ENCODE results near the gene LIM2. TPM values are rescaled to one million over a fixed set of nuclear protein-coding genes. Genes with fewer than 3 reads are reported as not detected.

The LIM2 gene
- total and polyA plus RNA-seq, 9 of the 15 experiments (the other 6 are each of a cell fraction or from before 2014, with no cell fraction given), result 0.07 to 0.45 (median 0.18) TPM; not detected in 4

DNA sequence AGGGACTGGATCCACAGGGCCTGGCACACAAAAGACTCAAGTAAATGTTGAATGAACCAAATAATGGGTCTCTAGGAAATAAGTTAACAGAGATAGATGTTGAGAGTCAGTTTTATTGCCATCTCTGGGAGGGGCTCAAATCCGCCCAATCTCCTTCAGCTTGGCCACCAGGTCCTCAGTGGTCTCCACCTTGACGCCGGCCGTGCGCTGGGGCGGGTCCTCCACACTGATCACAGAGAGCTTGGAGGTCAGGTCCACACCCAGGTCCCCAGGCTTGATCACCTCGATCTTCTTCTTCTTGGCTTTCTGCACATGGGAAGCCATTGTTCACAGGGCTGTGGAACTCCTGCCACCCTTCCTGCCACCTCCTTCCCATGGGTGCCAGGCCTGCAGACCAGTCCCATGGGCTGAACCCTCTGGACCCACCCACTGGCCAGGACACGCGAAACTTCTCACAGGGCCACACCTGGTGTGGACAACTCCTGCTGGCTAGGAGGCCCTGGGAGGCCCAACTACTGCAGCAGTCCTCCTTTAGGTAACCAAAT, 42.6 kb downstream of the LIM2 start:
- intact Hi-C loops (cut with micrococcal nuclease), result no loop called here
- BruUV-seq (replicated peaks), result no TSS peak
- DNase-seq (ENCODE audit: extremely low read depth in 1 of 4, low spot score in 3 of 4) (no peak), FAIRE-seq (no peak), ATAC-seq (no peak)
- no peaks in the 10 kb centered on the region for H3K27me3 ChIP-seq (ENCODE audit: control insufficient read depth in 2 of 2, insufficient read depth in 2 of 2, low read length in 2 of 2)
- 91% methylated on average over 9 of the region's 9 CpGs for WGBS (ENCODE audit: insufficient coverage, low coverage, missing lambda C conversion rate)
- no peak overlapping the region for H3K27ac ChIP-seq (ENCODE audit: extremely low read depth, low read depth, low read length)
- TF ChIP-seq POLR2G (IDR thresholded peaks at IDR 0.05; ENCODE audit: low read depth, low read length) (peak; percentile 50; the same call in 1 of the 2 replicates), XRCC5 (IDR thresholded peaks at IDR 0.05; ENCODE audit: low read depth, low read length) (no peak), POLR2A (conservative IDR thresholded peaks at IDR 0.05) (0 out of 2 replicates have a peak, but pooled peaks have one; percentile 23), RBFOX2 (IDR thresholded peaks at IDR 0.05; ENCODE audit: low read depth, low read length) (0 out of 2 replicates have a peak, but pooled peaks have one; percentile 21)
- TF ChIP-seq, protein P1, sequence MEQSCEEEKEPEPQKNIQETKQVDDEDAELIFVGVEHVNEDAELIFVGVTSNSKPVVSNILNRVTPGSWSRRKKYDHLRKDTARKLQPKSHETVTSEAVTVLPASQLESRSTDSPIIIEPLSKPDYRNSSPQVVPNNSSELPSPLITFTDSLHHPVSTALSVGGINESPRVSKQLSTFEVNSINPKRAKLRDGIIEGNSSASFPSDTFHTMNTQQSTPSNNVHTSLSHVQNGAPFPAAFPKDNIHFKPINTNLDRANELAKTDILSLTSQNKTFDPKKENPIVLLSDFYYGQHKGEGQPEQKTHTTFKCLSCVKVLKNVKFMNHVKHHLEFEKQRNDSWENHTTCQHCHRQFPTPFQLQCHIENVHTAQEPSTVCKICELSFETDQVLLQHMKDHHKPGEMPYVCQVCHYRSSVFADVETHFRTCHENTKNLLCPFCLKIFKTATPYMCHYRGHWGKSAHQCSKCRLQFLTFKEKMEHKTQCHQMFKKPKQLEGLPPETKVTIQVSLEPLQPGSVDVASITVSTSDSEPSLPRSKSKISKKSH (CRISPR knock-in tag; IDR thresholded peaks at IDR 0.05), result no peak
- TF ChIP-seq, protein P2, sequence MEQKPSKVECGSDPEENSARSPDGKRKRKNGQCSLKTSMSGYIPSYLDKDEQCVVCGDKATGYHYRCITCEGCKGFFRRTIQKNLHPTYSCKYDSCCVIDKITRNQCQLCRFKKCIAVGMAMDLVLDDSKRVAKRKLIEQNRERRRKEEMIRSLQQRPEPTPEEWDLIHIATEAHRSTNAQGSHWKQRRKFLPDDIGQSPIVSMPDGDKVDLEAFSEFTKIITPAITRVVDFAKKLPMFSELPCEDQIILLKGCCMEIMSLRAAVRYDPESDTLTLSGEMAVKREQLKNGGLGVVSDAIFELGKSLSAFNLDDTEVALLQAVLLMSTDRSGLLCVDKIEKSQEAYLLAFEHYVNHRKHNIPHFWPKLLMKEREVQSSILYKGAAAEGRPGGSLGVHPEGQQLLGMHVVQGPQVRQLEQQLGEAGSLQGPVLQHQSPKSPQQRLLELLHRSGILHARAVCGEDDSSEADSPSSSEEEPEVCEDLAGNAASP (IDR thresholded peaks at IDR 0.05), result no peak
- no peak overlapping the region for H2AFZ ChIP-seq (ENCODE audit: low read depth, low read length)
- POLR2A ChIA-PET, result interaction anchor here (1.8 kb wide), 1 partner anchor 8 kb away, joined by 5 read pairs; no protein-coding TSS in a partner anchor
- no peak overlapping the region for H3K4me2 ChIP-seq (ENCODE audit: insufficient read depth, low read length)
- H4K20me1 ChIP-seq (replicated peaks; ENCODE audit: control insufficient read depth, insufficient read depth, low read length), result no peaks in the 10 kb centered on the region
- H3K9me3 ChIP-seq (replicated peaks; ENCODE audit: control insufficient read depth, insufficient read depth, low read depth, low read length), result no peaks in the 10 kb centered on the region
- peaks cover 29 to 39% of the 10 kb centered on the region in 2 experiments for H3K4me1 ChIP-seq (replicated peaks in 1 of 2; ENCODE audit: control insufficient read depth in 2 of 2, insufficient read depth in 2 of 2, low read length in 2 of 2)
- H3K4me3 ChIP-seq, result no peak overlapping the region
- CTCF ChIA-PET (ENCODE audit: low intra/inter-chr PET ratio), result no interaction called here
- in situ Hi-C loops (cut with MboI), result no loop called here
- peak overlapping the region in 1 of 2 experiments; percentile 3; a peak in 2 of 4 replicates for H3K9ac ChIP-seq (ENCODE audit: insufficient read depth in 1 of 2, low read depth in 2 of 2, low read length in 2 of 2)
- H3K36me3 ChIP-seq (ENCODE audit: control insufficient read depth, insufficient read depth, low read length), result peaks cover 54% of the 10 kb centered on the region
- H3K79me2 ChIP-seq (ENCODE audit: control insufficient read depth, insufficient read depth, low read length), result no peaks in the 10 kb centered on the region
- no peaks in the 10 kb centered on the region for H3K9me1 ChIP-seq (ENCODE audit: control insufficient read depth, insufficient read depth, low read length)
